WTC11 (cell line): Measurements from ENCODE around the gene EPHA4.

Source experiments
- CTCF ChIP-seq: fragments of 200-600 bp; IDR thresholded peaks from 2 replicates; pipeline ENCODE4 v1.8.0; 2022; ENCODE audit warnings: antibody characterized with exemption
- E2F5 ChIP-seq: sonication (generic); formaldehyde crosslinking; IDR thresholded peaks from 2 replicates; pipeline ENCODE4 v1.8.1; 2022; ENCODE audit warnings: mild to moderate bottlenecking, moderate library complexity, missing genetic modification reagents
- USF1 ChIP-seq: sonication (generic); formaldehyde crosslinking; IDR thresholded peaks from 2 replicates; pipeline ENCODE4 v1.8.0; 2022; ENCODE audit warnings: mild to moderate bottlenecking, missing genetic modification reagents
- ZNF232 ChIP-seq: sonication (generic); formaldehyde crosslinking; IDR thresholded peaks from 2 replicates; pipeline ENCODE4 v1.8.0; 2022; ENCODE audit warnings: mild to moderate bottlenecking, missing genetic modification reagents

- TF ChIP-seq CTCF (no peak), ZNF232 (no peak), USF1 (CRISPR knock-in tag) (no peak), E2F5 (CRISPR knock-in tag) (no peak)
Observed at GRCh38 chr2:221527776-221528309, 44.3 kb downstream of the EPHA4 start.
